A673 (cell line): ENCODE measurements around the gene SLC66A2.
"Not testable (repeated sequence)": the region's sequence is repeated elsewhere in the genome, so short reads cannot be mapped to it uniquely, and the experiment has no call there.

Experiments
- CTCF ChIP-seq: fragments of 300-800, 200-600 bp; sonication (generic); conservative IDR thresholded peaks from 2 replicates; pipeline ENCODE4 v1.5.1; 2017; ENCODE audit warnings: low read depth, mild to moderate bottlenecking, antibody characterized with exemption, low read length, moderate library complexity, mixed read lengths
- EZH2 ChIP-seq: fragments of 200-600 bp; sonication (generic); IDR thresholded peaks from 2 replicates; pipeline ENCODE4 v1.6.1; 2017; ENCODE audit warnings: borderline replicate concordance, low read depth, mild to moderate bottlenecking, mixed read lengths, antibody characterized with exemption, low read length; ENCODE audit not compliant: poor library complexity, severe bottlenecking

GRCh38 chr18:79864955-79865354 lies 86.5 kb downstream of the SLC66A2 start:
- TF ChIP-seq EZH2, CTCF: not testable (repeated sequence)
